ENCODE data around the gene ZNF80.

The ZNF80 gene

DNA sequence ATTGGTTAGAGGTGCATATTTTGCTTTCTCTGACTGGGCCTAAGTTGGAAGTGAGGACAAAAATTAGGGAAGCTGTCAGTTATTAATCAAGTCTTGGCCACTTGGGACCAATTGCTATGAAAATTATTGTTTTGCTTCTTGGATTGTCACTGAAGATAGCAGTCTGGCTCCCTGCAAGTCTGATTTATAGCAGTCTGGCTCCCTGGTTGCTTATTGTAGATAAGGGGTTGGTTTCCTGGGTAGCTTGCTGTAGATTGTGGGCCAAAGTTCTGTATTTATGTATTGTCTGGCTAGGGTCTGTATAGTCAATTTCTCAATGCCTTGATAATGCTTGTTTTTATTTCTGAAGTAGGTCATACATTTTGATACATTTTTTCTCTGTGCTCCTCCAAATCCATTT lies 45.2 kb downstream of the ZNF80 start:
- TF ChIP-seq CTCF (IDR thresholded peaks at IDR 0.05; ENCODE audit: low read depth, low read length): no peak
- H3K4me3 ChIP-seq (ENCODE audit: low read depth, low read length): no peak overlapping the region

DNA sequence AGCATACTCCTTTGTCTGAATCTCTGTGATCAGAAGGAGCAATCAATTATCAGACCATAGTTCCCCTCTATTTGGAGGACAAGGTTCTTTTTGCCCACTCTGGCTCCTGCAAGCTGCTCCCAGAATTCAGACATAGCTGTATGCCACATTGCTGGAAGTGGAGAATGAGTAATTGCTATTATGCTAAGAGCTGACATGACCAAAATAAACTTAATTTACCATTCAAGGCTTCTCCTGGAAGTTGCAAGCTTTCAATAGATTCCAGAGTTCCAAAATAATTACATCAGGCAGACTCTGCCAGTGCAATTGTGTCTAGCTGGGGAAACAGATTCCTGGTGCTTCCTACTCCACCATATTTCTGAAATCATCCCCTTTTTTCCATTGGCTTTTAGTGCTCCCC lies 50.9 kb downstream of the ZNF80 start:
- no peak for TF ChIP-seq CTCF (IDR thresholded peaks at IDR 0.05; ENCODE audit: low read depth, low read length)
- H3K4me3 ChIP-seq (ENCODE audit: low read depth, low read length): no peak overlapping the region
